NK-92 treated with Interleukin-12 subunit alpha and Interleukin-12 subunit beta, amount 100 ng/mL, for 24 hours (cell line): ENCODE data around the gene COL18A1.
"Not testable (repeated sequence)": the region's sequence is repeated elsewhere in the genome, so short reads cannot be mapped to it uniquely, and the experiment has no call there.

ENCODE experiments used
- DNase-seq: peaks from one replicate; lab custom pipeline; 2025; lab: John Stamatoyannopoulos, UW

COL18A1 gene

GRCh38 chr21:45367402-45368351, 37.3 kb upstream of the COL18A1 start:
- DNase-seq, result no peak

- not testable (repeated sequence) for DNase-seq
Measured at GRCh38 chr21:45369018-45369417, 35.9 kb upstream of the COL18A1 start.

GRCh38 chr21:45370575-45370974, 34.4 kb upstream of the COL18A1 start:
- no peak for DNase-seq

- DNase-seq, result no peak
Measured at GRCh38 chr21:45371081-45371480, 33.9 kb upstream of the COL18A1 start.

GRCh38 chr21:45371655-45372054, 33.3 kb upstream of the COL18A1 start:
- DNase-seq, result no peak

- peak; percentile 21 for DNase-seq
Measured at GRCh38 chr21:45372732-45373355, 32.1 kb upstream of the COL18A1 start.

- DNase-seq, result no peak
Measured at GRCh38 chr21:45373991-45374816, 30.8 kb upstream of the COL18A1 start.

GRCh38 chr21:45374826-45375455, 30.0 kb upstream of the COL18A1 start:
- no peak for DNase-seq

GRCh38 chr21:45376459-45377324, 28.3 kb upstream of the COL18A1 start:
- DNase-seq, result no peak

- no peak for DNase-seq
Measured at GRCh38 chr21:45377325-45377709, 27.6 kb upstream of the COL18A1 start.

GRCh38 chr21:45377866-45378257, 27.1 kb upstream of the COL18A1 start:
- no peak for DNase-seq

GRCh38 chr21:45378258-45378966, 26.6 kb upstream of the COL18A1 start:
- DNase-seq, result no peak

GRCh38 chr21:45379171-45379900, 25.6 kb upstream of the COL18A1 start:
- DNase-seq, result no peak

- no peak for DNase-seq
Measured at GRCh38 chr21:45379901-45380330, 25.0 kb upstream of the COL18A1 start.

GRCh38 chr21:45380566-45380965, 24.4 kb upstream of the COL18A1 start:
- DNase-seq, result no peak

GRCh38 chr21:45381036-45381787, 23.8 kb upstream of the COL18A1 start:
- DNase-seq, result no peak

GRCh38 chr21:45381865-45382696, 22.9 kb upstream of the COL18A1 start:
- no peak for DNase-seq

GRCh38 chr21:45382697-45382997, 22.3 kb upstream of the COL18A1 start:
- no peak for DNase-seq
